Measurements from ENCODE around the gene SPATA19. TPM values are rescaled to one million over a fixed set of nuclear protein-coding genes. Genes with fewer than 3 reads are reported as not detected.

SPATA19 gene
- total and polyA plus RNA-seq, 2 experiments from 2014 or later = not detected

DNA sequence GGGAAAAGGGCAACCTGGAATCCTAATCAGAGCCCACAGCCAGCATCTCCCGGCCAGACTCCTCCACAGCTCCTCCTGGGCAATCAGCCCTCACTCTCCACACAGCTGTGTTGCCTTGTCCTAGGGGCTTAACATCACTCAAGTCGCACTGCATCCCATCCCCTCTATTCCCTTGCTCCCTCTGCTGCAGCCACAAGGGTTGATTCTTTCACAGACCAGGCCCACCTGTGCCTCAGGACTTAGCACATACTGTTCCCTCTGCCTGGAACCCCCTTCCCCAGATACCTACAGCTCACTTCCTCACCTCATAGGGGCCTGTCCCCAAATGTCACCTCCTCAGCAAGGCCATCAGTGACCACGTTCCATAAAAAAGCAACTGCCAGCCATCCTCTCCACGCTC, 18.4 kb downstream of the SPATA19 start:
- H2AFZ ChIP-seq = no peak overlapping the region
- Mint-ChIP-seq H3K9me3 (peaks cover 6% of the 10 kb centered on the region), H3K4me3 (no peak overlapping the region), H3K27ac (no peak overlapping the region), H3K36me3 (ENCODE audit: low read depth) (peaks cover 2% of the 10 kb centered on the region; the same call in 1 of the 3 replicates), H3K4me1 (0 out of 3 replicates have a peak, but pooled peaks cover 2% of the 10 kb centered on the region), H3K27me3 (ENCODE audit: insufficient read depth, low read depth, poor library complexity) (peaks cover 7% of the 10 kb centered on the region)
- H4K20me1 ChIP-seq (replicated peaks; ENCODE audit: insufficient read depth) = no peaks in the 10 kb centered on the region
- TF ChIP-seq EZH2phosphoT487 (IDR thresholded peaks at IDR 0.05; ENCODE audit: unreplicated experiment) (no peak), CREB1 (CRISPR knock-in tag; IDR thresholded peaks at IDR 0.05; ENCODE audit: low read depth) (no peak), ZNF114 (CRISPR knock-in tag; IDR thresholded peaks at IDR 0.05) (no peak), NANOG (IDR thresholded peaks at IDR 0.05; ENCODE audit: borderline replicate concordance) (no peak), POLR2AphosphoS5 (IDR thresholded peaks at IDR 0.05; ENCODE audit: low read depth) (no peak), JUNB (IDR thresholded peaks at IDR 0.05; ENCODE audit: unreplicated experiment) (no peak), ZNF331 (CRISPR knock-in tag; IDR thresholded peaks at IDR 0.05; ENCODE audit: low read depth) (no peak), STAT1 (IDR thresholded peaks at IDR 0.05; ENCODE audit: unreplicated experiment) (no peak)
- TF ChIP-seq, protein P1, sequence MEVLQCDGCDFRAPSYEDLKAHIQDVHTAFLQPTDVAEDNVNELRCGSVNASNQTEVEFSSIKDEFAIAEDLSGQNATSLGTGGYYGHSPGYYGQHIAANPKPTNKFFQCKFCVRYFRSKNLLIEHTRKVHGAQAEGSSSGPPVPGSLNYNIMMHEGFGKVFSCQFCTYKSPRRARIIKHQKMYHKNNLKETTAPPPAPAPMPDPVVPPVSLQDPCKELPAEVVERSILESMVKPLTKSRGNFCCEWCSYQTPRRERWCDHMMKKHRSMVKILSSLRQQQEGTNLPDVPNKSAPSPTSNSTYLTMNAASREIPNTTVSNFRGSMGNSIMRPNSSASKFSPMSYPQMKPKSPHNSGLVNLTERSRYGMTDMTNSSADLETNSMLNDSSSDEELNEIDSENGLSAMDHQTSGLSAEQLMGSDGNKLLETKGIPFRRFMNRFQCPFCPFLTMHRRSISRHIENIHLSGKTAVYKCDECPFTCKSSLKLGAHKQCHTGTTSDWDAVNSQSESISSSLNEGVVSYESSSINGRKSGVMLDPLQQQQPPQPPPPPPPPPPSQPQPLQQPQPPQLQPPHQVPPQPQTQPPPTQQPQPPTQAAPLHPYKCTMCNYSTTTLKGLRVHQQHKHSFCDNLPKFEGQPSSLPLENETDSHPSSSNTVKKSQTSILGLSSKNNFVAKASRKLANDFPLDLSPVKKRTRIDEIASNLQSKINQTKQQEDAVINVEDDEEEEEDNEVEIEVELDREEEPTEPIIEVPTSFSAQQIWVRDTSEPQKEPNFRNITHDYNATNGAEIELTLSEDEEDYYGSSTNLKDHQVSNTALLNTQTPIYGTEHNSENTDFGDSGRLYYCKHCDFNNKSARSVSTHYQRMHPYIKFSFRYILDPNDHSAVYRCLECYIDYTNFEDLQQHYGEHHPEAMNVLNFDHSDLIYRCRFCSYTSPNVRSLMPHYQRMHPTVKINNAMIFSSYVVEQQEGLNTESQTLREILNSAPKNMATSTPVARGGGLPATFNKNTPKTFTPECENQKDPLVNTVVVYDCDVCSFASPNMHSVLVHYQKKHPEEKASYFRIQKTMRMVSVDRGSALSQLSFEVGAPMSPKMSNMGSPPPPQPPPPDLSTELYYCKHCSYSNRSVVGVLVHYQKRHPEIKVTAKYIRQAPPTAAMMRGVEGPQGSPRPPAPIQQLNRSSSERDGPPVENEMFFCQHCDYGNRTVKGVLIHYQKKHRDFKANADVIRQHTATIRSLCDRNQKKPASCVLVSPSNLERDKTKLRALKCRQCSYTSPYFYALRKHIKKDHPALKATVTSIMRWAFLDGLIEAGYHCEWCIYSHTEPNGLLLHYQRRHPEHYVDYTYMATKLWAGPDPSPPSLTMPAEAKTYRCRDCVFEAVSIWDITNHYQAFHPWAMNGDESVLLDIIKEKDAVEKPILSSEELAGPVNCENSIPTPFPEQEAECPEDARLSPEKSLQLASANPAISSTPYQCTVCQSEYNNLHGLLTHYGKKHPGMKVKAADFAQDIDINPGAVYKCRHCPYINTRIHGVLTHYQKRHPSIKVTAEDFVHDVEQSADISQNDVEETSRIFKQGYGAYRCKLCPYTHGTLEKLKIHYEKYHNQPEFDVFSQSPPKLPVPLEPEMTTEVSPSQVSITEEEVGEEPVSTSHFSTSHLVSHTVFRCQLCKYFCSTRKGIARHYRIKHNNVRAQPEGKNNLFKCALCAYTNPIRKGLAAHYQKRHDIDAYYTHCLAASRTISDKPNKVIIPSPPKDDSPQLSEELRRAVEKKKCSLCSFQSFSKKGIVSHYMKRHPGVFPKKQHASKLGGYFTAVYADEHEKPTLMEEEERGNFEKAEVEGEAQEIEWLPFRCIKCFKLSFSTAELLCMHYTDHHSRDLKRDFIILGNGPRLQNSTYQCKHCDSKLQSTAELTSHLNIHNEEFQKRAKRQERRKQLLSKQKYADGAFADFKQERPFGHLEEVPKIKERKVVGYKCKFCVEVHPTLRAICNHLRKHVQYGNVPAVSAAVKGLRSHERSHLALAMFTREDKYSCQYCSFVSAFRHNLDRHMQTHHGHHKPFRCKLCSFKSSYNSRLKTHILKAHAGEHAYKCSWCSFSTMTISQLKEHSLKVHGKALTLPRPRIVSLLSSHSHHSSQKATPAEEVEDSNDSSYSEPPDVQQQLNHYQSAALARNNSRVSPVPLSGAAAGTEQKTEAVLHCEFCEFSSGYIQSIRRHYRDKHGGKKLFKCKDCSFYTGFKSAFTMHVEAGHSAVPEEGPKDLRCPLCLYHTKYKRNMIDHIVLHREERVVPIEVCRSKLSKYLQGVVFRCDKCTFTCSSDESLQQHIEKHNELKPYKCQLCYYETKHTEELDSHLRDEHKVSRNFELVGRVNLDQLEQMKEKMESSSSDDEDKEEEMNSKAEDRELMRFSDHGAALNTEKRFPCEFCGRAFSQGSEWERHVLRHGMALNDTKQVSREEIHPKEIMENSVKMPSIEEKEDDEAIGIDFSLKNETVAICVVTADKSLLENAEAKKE (CRISPR knock-in tag; IDR thresholded peaks at IDR 0.05) = no peak
- TF ChIP-seq, protein P2, sequence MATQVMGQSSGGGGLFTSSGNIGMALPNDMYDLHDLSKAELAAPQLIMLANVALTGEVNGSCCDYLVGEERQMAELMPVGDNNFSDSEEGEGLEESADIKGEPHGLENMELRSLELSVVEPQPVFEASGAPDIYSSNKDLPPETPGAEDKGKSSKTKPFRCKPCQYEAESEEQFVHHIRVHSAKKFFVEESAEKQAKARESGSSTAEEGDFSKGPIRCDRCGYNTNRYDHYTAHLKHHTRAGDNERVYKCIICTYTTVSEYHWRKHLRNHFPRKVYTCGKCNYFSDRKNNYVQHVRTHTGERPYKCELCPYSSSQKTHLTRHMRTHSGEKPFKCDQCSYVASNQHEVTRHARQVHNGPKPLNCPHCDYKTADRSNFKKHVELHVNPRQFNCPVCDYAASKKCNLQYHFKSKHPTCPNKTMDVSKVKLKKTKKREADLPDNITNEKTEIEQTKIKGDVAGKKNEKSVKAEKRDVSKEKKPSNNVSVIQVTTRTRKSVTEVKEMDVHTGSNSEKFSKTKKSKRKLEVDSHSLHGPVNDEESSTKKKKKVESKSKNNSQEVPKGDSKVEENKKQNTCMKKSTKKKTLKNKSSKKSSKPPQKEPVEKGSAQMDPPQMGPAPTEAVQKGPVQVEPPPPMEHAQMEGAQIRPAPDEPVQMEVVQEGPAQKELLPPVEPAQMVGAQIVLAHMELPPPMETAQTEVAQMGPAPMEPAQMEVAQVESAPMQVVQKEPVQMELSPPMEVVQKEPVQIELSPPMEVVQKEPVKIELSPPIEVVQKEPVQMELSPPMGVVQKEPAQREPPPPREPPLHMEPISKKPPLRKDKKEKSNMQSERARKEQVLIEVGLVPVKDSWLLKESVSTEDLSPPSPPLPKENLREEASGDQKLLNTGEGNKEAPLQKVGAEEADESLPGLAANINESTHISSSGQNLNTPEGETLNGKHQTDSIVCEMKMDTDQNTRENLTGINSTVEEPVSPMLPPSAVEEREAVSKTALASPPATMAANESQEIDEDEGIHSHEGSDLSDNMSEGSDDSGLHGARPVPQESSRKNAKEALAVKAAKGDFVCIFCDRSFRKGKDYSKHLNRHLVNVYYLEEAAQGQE (IDR thresholded peaks at IDR 0.05; ENCODE audit: unreplicated experiment) = no peak
- TF ChIP-seq, protein P3, sequence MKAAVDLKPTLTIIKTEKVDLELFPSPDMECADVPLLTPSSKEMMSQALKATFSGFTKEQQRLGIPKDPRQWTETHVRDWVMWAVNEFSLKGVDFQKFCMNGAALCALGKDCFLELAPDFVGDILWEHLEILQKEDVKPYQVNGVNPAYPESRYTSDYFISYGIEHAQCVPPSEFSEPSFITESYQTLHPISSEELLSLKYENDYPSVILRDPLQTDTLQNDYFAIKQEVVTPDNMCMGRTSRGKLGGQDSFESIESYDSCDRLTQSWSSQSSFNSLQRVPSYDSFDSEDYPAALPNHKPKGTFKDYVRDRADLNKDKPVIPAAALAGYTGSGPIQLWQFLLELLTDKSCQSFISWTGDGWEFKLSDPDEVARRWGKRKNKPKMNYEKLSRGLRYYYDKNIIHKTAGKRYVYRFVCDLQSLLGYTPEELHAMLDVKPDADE (IDR thresholded peaks at IDR 0.05) = no peak
- H3K36me3 ChIP-seq (ENCODE audit: insufficient read depth) = no peaks in the 10 kb centered on the region
- no peaks in the 10 kb centered on the region for H3K9me2 ChIP-seq (ENCODE audit: insufficient read depth)
- H3K79me2 ChIP-seq (replicated peaks; ENCODE audit: insufficient read depth) = no peaks in the 10 kb centered on the region
- H3K4me1 ChIP-seq (ENCODE audit: insufficient read depth) = no peaks in the 10 kb centered on the region
- H3K27me3 ChIP-seq (ENCODE audit: insufficient read depth) = no peaks in the 10 kb centered on the region
- H3K27ac ChIP-seq (ENCODE audit: low read depth) = no peak overlapping the region
- no peak overlapping the region for H3K4me3 ChIP-seq
- no peak overlapping the region for H3K4me2 ChIP-seq
- DNase-seq (ENCODE audit: low spot score) (no peak), ATAC-seq (no peak)
- no peaks in the 10 kb centered on the region for H3F3A ChIP-seq (replicated peaks; ENCODE audit: low read depth)
